Stimulated activated CD4-positive, alpha-beta T cell treated with anti-CD3 and anti-CD28 coated beads, Interleukin-1b, Interleukin-23, amount 100 ng/mL, for 24 hours (primary cell): ENCODE data around the gene NCAPD2.

Source experiments
- DNase-seq, 4 experiments: peaks; one replicate each; pipeline ENCODE4 v3.0.0-alpha.2; 2020; ENCODE audit warnings: low read depth in 4 of 4, low spot score in 1 of 4

The NCAPD2 gene

DNA sequence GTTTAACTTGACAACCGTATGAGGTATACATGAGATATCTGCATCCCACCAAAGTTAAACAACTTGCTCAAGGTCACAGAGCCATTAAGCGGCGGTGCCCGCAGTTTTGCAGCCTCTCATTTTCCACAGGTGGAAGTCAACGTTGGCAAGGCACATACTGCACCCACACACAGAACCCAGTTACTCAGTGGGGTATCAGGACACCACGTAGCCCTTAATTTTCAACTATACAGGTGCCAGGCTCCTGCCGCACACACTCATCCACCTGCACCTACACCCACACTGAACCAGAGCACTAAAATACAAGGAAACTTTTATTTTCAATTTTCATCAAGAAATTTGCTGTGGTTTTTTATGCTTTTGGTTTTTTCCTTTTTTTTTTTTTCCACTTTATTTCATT lies 75.9 kb downstream of the NCAPD2 start:
- DNase-seq: no peak

DNA sequence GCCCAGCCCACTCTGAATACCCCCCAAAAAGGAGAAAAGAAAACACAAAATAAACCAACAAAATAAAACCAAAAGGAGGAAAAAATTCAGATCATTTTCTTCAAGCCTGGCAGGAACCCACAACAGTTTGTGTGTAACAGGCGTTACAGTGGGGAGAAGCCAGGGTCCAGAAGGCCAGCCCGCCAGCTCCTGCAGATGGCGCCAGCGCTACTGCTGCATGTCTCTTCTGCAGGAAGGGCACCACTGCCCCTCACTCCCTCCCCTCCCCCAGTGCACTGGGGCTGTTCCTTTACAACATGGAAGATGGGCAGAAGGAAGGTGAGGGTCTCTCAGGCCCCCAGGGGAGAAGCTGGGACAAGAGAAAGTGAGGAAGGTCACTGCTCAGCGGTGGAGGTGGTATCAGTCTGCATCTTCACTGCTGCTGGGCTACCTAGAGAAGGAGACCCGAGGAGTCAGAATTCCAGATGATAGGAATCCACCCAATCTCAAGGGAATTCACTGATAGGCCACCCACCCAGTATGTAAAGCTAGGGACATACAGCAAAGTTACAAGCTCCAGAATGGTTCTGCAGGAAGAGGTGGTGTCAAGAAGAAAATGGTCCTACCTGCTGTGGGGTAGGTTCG lies 76.5 kb downstream of the NCAPD2 start:
- peak in 1 of 4 experiments; percentile 37 for DNase-seq

DNA sequence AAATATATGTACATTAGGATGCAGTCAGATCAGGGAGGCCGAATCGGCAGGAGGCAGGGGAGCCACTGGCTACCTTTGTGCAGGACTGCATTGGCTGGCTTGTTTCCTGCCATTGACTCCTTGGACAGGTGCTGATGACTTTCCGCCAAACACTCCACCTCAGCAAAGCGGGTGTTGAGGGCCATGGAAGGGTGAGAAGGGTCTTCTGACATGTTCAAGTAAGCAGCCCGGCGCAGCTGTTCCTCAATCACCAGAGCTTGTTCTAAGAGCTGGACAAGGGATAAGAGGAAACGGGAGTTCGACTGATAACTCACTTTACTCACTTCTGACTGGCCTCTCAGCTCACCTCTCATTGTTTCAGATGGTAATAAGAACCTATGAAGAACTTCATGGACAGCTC lies 79.1 kb downstream of the NCAPD2 start:
- no peak for DNase-seq

DNA sequence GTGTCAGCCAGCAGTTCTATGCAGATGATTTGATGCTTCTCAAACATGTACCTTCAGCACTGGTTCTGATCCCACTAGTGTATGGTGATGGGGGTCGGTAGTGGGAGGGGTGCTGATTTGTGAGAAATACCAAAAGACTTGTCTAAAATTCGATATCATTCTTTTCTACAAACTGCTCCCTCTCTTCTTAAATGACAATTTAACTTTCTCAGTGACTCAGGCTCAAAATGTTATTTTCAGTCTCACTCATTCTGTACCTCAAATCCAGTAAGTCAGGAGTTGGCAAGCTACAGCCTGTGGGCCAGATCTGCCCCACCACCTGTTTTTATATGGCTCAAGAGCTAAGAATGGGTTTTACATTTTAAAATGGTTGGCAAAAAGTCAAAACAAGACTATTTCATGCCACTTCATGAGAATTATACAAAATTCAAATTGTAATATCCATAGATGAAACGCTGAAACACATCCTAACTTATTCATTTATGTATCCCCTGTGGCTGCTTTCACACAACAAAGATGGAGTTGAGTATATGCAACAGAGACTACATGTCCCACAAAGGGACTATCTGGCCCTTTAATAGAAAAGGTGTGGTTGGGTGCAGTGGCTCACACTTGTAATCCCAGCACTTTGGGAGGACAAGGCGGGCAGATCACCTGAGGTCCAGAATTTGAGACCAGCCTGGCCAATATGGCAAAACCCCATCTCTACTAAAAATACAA lies 80.8 kb downstream of the NCAPD2 start:
- DNase-seq: no peak

DNA sequence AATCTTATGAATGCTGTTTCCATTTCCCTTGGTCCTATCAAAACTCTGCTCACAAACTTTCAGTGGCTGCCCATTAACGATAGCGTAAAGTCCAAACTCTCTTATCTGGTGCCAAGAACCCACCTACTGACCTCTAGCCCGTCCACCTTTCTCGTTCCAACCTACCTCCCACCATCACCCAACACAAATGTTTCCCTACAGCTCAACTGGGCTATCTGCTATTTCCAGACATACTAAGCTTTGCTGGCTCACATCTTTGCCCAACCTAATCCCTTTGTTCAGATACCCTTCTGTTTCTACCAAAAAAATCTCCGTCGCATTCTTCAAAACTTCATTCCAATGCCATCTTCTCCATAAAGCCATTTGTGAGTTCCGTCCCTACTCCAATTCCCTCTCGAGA lies 81.7 kb downstream of the NCAPD2 start:
- DNase-seq: no peak
